ENCODE data around the gene CEACAM7.
"Not testable (repeated sequence)": the region's sequence is repeated elsewhere in the genome, so short reads cannot be mapped to it uniquely, and the experiment has no call there.

- TF ChIP-seq CTCF (conservative IDR thresholded peaks at IDR 0.05); EZH2 (IDR thresholded peaks at IDR 0.05; ENCODE audit: low read depth): not testable (repeated sequence)
These were observed 31.3 kb downstream of the CEACAM7 start for GRCh38 chr19:41656756-41657155.
